ENCODE results near the gene ALAS1. TPM values are rescaled to one million over a fixed set of nuclear protein-coding genes. Genes with fewer than 3 reads are reported as not detected.

The ALAS1 gene
- total RNA-seq, 4 donors from 2014 or later = 30.0 to 50.8 (median 35.8) TPM

GRCh38 chr3:52228266-52228665 lies 30.3 kb downstream of the ALAS1 start:
- Histone ChIP-seq H3K9me3 (no peaks in the 10 kb centered on the region), H3K27ac (no peak overlapping the region), H3K4me1 (peaks cover 0 to 21% (median 5%) of the 10 kb centered on the region in 3 donors), H3K4me3 (no peak overlapping the region), H3K27me3 (no peaks in the 10 kb centered on the region), H3K36me3 (peaks cover 0 to 64% of the 10 kb centered on the region in 2 donors)
- WGBS, 2 donors (ENCODE audit: low coverage in 1 of 2) = 60 to 83% methylated on average over 1 of the region's 10 CpGs
- no peak for ATAC-seq
- TF ChIP-seq POLR2AphosphoS5 (IDR thresholded peaks at IDR 0.05) (no peak), CTCF (IDR thresholded peaks at IDR 0.05) (no peak), POLR2A (IDR thresholded peaks at IDR 0.05) (no peak), EP300 (IDR thresholded peaks at IDR 0.05) (no peak)

- peaks cover 0 to 27% (median 5%) of the 10 kb centered on the region in 3 donors for H3K4me1 ChIP-seq
- TF ChIP-seq POLR2A (IDR thresholded peaks at IDR 0.05) = no peak
- TF ChIP-seq POLR2AphosphoS5 (IDR thresholded peaks at IDR 0.05) = no peak
- TF ChIP-seq CTCF (IDR thresholded peaks at IDR 0.05) = no peak
- TF ChIP-seq EP300 (IDR thresholded peaks at IDR 0.05) = no peak
- H3K4me3 ChIP-seq = no peak overlapping the region
- ATAC-seq = no peak
- H3K9me3 ChIP-seq = no peaks in the 10 kb centered on the region
- peaks cover 0 to 68% of the 10 kb centered on the region in 2 donors for H3K36me3 ChIP-seq
- no peak overlapping the region for H3K27ac ChIP-seq
- H3K27me3 ChIP-seq = no peaks in the 10 kb centered on the region
- no CpG with 5 or more reads among the region's 21 CpGs for WGBS, 2 donors (ENCODE audit: low coverage in 1 of 2)
These were observed 30.9 kb downstream of the ALAS1 start for GRCh38 chr3:52228751-52229291.

DNA sequence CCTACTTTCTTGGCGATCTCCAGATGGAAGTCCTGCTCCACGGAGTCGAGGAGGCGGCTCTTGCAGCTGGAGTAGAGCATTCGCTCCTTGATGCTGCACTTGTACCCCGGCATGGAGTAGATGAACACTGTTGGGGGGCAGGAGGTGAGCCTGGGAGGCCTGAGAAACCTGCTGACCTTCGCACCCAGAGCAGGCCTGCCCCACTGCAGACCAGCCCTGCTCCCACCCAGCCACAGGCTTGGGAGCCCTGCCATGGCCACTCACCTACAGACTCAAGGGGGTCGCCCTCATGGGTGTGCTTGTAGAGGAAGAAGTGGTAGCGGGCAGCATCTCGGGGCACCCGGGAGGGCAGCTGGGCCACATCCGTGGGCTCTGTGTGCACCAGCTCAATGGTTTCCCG lies 31.7 kb downstream of the ALAS1 start:
- no peaks in the 10 kb centered on the region for H3K9me3 ChIP-seq
- WGBS, 2 donors (ENCODE audit: low coverage in 1 of 2) = no CpG with 5 or more reads among the region's 13 CpGs
- peaks cover 0 to 35% (median 5%) of the 10 kb centered on the region in 3 donors for H3K4me1 ChIP-seq
- peaks cover 0 to 77% of the 10 kb centered on the region in 2 donors for H3K36me3 ChIP-seq
- H3K4me3 ChIP-seq = no peak overlapping the region
- no peak for ATAC-seq
- TF ChIP-seq POLR2AphosphoS5 (IDR thresholded peaks at IDR 0.05) (no peak), CTCF (IDR thresholded peaks at IDR 0.05) (no peak), POLR2A (IDR thresholded peaks at IDR 0.05) (no peak)
- no peak overlapping the region for H3K27ac ChIP-seq
- H3K27me3 ChIP-seq = no peaks in the 10 kb centered on the region

GRCh38 chr3:52230461-52230860 lies 32.5 kb downstream of the ALAS1 start:
- no peak for TF ChIP-seq POLR2AphosphoS5 (IDR thresholded peaks at IDR 0.05)
- TF ChIP-seq POLR2A (IDR thresholded peaks at IDR 0.05) = no peak
- TF ChIP-seq CTCF (IDR thresholded peaks at IDR 0.05) = no peak
- TF ChIP-seq EP300 (IDR thresholded peaks at IDR 0.05) = no peak
- ATAC-seq = no peak
- no peak overlapping the region for H3K27ac ChIP-seq
- peaks cover 0 to 84% of the 10 kb centered on the region in 2 donors for H3K36me3 ChIP-seq
- H3K9me3 ChIP-seq = no peaks in the 10 kb centered on the region
- H3K4me1 ChIP-seq = peaks cover 0 to 43% (median 6%) of the 10 kb centered on the region in 3 donors
- WGBS, 2 donors (ENCODE audit: low coverage in 1 of 2) = 85% methylated on average over 3 of the region's 6 CpGs; no CpG with 5 or more reads in 1 of the 2 donors
- H3K27me3 ChIP-seq = no peaks in the 10 kb centered on the region
- no peak overlapping the region for H3K4me3 ChIP-seq

GRCh38 chr3:52230889-52231499 lies 33.0 kb downstream of the ALAS1 start:
- 86 to 100% methylated on average over 1 to 7 of the region's 16 CpGs for WGBS, 2 donors (ENCODE audit: low coverage in 1 of 2)
- Histone ChIP-seq H3K27me3 (no peaks in the 10 kb centered on the region), H3K4me1 (peaks cover 0 to 49% (median 12%) of the 10 kb centered on the region in 3 donors), H3K27ac (peak overlapping the region in 1 of 4 donors; percentile 1), H3K36me3 (peaks cover 0 to 84% of the 10 kb centered on the region in 2 donors), H3K9me3 (no peaks in the 10 kb centered on the region), H3K4me3 (no peak overlapping the region)
- ATAC-seq = no peak
- no peak for TF ChIP-seq EP300 (IDR thresholded peaks at IDR 0.05)
- TF ChIP-seq POLR2A (IDR thresholded peaks at IDR 0.05) = no peak
- TF ChIP-seq CTCF (IDR thresholded peaks at IDR 0.05) = no peak
- no peak for TF ChIP-seq POLR2AphosphoS5 (IDR thresholded peaks at IDR 0.05)

Measured in gastroesophageal sphincter (tissue), 4 donors.